Measurements from ENCODE around the gene BCAT1. TPM values are rescaled to one million over a fixed set of nuclear protein-coding genes. Genes with fewer than 3 reads are reported as not detected.
"Not testable (repeated sequence)": the region's sequence is repeated elsewhere in the genome, so short reads cannot be mapped to it uniquely, and the experiment has no call there.

BCAT1 gene
- total RNA-seq, 1 donor: 52.2 TPM

DNA sequence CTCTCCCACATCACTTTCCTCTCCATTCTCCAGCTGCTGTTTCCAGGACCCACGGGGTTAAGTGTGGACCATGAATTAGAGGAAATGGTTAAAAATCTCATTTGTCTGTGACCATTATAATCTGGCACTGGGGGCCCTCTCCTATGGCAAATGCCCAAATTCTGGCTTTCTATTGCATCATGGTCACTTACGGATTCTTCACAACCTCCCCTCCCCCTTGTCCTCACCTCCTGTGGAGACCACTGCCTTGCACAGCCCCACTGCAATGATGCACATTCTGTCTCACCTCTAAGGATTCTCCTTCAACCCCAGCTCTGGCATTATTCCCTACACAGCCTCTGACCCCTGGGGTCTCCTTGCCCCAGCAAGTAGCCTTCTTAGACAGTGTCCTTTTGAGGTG is 18.9 kb downstream of the BCAT1 start:
- DNase-seq (ENCODE audit: low read depth in 2 of 3, low spot score in 2 of 3): no peak

DNA sequence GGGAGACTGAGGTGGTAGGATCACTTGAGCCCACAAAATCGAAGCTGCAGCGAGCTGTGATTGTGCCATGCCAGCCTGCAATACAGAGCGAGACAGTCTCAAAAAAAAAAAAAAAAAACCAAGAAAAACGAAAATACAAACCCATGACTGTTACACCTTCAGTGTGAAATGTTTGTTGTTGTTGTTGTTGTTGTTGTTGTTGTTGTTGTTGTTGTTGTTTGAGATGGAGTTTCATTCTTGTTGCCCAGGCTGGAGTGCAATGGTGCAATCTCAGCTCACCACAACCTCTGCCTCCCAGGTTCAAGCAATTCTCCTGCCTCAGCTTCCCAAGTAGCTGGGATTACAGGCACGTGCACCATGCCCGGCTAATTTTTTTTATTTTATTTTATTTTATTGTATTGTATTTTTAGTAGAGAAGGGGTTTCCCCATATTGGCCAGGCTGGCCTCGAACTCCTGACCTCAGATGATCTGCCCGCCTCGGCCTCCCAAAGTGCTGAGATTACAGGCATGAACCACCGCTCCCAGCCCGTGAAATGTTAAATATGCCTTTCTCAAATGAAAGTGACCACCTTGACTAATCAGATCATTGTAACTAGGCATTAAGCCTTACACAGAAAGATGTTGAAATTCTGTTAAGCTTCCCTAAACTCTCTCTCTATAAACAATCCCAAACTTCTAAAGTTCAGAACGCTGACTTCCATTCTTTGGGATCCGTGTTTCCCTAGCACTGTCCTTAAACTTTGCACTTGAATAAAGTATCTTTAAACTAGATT is 20.2 kb downstream of the BCAT1 start:
- DNase-seq (ENCODE audit: low read depth in 2 of 3, low spot score in 2 of 3): not testable (repeated sequence)

DNA sequence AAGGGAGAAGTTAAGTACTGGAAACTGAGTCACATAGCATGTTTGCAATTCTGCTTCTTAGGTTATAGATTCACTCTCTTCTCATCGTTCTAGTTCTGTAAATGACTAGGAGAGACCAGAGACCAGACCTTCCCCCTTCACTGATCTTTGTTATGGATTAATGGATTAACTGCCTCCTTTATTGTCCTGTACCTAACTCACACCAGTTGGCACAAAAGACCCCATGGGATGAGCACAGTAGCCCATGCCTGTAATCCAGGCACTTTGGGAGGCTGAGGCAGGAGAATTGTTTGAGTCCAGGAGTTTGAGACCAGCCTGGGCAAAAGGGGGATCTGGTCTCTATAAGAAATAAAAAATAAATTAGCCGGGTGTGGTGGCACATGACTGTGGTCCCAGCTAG is 20.8 kb downstream of the BCAT1 start:
- no peak for DNase-seq (ENCODE audit: low read depth in 2 of 3, low spot score in 2 of 3)

DNA sequence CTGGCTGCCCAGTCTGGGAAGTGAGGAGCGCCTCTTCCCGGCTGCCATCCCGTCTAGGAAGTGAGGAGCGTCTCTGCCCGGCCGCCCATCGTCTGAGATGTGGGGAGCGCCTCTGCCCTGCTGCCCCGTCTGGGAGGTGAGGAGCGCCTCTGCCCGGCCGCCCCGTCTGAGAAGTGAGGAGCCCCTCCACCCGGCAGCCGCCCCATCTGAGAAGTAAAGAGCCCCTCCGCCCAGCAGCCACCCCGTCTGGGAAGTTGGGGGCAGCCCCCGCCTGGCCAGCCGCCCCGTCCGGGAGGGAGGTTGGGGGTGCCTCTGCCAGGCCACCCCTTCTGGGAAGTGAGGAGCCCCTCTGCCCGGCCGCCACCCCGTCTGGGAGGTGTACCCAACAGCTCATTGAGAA is 22.8 kb downstream of the BCAT1 start:
- not testable (repeated sequence) for DNase-seq (ENCODE audit: low read depth in 2 of 3, low spot score in 2 of 3)

DNA sequence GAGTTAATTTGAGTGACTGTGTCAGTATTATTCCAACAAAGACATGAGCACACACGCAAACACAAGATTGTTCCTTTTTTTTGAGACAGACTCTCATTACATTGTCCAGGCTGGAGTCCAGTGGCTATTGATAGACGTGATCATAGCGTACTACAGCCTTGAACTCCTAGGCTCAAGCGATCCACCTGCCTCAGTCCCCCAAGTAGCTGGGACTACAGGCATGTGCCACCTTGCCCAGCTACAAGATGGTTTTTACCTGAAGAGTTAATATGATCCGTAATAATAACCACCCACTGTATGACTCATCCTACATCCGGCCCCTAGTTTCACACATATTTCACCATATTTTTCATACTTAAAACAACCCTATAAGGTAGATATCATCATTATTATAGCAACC is 26.8 kb downstream of the BCAT1 start:
- no peak for DNase-seq (ENCODE audit: low read depth in 2 of 3, low spot score in 2 of 3)

DNA sequence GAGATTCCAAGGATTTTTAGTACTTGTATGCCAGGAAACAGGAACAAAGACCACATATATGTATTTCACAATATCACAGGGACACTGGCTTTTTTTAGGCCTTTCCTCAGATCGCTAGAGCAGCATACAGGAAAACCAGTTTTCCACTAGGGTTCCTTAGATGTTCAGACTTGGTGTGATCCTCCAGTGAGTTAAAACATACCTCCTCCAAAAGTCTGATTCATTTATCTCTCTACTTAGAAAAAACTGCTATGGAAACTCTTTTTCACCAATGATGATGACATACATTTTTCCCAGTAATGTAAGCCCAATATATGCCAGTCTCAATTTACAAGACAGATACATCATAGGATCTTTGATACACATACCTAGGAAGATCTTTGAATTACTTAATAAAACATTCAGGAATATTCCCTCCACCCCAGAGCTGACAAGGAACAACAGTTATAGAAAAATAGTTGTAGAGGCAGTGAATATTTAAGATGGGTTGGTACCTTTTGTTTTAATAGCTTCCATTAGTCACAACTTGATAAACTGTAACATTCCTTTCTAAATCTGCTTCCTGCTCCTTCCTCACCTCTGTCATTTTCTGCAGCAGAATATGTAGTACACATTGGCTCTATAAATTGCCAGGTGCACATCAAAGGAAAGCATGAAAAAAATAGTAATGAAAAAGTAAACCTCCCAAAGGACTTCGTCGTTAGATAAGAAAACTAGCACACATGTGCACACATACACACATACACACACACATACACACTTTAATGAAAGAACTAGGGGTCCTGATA is 27.5 kb downstream of the BCAT1 start:
- DNase-seq (ENCODE audit: low read depth in 2 of 3, low spot score in 2 of 3): no peak

DNA sequence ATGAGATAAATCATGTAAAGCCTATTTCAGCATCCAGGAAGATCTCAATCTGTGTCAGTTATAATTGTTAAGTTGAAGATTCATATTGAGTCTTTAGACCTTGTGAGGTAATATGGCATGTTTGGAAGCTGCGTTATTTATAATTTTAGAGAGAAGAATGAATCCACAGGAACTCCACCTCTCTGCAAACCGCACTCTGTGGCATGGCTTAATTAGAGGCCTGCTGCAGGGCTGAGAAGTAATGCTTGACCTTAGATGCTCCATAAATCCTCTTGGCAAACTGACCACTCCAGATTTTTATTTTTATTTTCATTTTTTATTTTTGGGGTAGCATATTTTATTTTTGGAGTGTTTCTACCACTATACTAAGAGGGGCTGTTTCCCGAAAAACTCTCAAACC is 28.8 kb downstream of the BCAT1 start:
- no peak for DNase-seq (ENCODE audit: low read depth in 2 of 3, low spot score in 2 of 3)

DNA sequence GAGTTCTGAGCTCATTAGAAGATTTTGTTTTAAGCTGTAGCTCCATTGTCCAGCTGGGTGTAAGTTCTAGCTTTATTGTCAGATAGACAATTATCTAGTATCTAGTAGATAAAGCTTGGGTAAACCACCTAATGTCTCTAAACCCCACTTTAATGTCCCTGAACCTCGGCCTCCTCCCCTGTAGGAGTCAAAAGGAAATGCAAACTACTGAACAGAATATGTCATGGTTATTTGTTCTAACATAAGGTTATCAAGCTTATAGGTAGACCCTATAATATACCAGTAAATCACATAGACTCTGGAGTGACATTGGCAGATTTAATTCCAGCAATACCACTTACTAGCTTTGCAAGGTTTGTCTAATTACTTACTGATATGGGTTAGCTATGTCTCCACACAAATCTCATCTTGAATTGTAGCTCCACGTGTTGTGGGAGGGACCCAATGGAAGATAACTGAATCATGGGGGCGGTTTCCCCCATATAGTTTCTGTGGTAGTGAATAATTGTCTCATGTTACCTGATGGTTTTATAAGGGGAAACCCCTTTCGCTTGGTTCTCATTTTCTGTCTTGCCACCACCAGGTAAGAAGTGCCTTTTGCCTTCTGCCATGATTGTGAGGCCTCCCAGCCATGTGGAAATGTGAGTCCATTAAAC is 29.4 kb downstream of the BCAT1 start:
- no peak for DNase-seq (ENCODE audit: low read depth in 2 of 3, low spot score in 2 of 3)

DNA sequence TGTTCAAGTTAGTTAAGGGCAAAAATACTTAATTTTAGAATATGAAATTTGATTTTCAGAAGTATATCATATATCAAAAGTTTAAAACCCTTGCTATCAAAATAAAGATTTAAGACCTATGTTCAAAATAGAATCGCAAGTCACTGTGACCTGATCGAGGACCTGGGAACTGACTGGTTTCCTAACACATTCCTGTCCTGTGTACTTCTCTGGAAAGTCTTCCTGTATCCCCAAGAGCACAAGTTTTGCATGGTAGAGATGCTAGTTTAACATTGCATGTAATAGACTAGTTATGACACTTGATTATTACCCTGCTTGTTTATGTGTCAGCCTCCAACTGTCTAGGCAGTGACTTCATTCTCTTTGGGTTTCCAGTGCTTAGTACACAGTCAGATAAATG is 30.3 kb downstream of the BCAT1 start:
- DNase-seq (ENCODE audit: low read depth in 2 of 3, low spot score in 2 of 3): no peak

DNA sequence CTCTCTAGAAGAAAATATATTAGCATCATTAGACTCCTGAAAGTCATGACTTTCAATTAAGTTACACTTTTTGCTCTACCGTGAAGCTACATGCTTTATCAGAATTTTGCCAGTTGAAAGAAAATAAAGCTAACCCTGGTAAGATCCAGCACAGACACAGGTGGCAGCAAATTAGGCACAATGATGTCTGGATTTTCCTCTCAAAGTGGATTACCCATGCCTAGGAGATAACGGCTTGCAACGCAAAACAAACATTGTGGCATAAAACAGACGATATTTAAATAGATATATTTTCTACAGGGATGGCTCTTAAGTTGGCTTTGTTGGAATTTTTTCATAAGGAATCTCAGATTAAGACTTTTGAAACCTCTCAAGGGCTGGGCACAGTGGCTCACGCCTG is 33.4 kb downstream of the BCAT1 start:
- no peak for DNase-seq (ENCODE audit: low read depth in 2 of 3, low spot score in 2 of 3)

DNA sequence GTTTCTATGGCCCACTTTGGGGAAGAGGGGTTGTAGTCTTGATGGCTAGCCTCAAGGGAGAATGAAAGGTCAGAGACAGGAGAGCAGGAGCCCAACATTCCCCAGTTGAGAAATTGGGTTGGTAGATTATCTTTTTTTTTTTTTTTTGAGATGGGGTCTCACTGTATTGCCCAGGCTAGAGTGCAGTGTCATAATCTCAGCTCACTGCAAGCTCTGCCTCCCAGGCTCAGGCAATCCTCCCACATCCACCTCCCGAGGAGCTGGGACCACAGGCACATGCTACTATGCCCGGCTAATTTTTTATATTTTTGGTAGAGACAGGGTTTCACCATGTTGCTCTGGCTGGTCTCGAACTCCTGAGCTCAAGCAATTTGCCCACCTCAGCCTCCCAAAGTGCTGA is 34.9 kb downstream of the BCAT1 start:
- no peak for DNase-seq (ENCODE audit: low read depth in 2 of 3, low spot score in 2 of 3)

DNA sequence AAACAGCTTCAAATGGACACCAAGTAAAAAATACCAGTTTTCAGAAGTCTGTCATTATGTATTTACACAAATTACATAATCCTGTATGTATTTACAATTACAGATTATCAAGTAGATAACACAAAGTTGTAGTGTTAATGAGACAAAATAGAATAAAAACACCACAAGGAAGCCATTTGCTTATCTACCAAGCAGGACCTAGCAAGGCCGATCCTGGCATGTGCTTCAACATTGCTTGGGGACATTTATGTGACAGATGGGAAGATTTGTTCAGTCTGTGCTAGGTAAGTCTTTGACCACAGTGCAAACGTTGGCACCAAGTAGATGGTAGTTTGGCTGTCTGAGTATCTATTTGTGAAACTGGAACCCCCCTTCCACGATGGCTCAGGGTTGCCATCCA is 35.8 kb downstream of the BCAT1 start:
- no peak for DNase-seq (ENCODE audit: low read depth in 2 of 3, low spot score in 2 of 3)

DNA sequence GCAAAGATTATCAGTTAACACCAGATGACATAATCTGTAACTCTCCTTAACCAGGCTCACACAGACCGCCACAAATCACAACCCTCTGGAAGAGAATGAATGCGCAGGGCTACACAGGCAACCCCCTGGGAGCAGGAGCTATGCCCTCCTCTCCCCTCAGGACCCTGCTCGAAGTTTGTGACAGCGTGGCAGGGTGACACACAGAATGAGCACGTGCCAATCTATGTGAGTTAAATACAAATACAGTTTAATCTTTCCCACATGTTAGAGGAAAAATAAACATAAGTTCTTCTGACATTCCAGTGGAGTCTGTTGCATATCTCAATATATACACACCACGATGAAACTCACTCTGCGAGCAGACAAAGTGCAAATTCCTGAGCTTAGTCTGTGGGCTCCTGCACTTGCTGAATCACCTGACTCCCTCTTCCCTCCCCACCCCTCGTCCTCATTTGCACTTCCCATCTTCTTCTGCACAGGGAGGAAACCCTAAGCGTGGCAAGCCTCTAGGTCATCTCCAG is 37.6 kb downstream of the BCAT1 start:
- no peak for DNase-seq (ENCODE audit: low read depth in 2 of 3, low spot score in 2 of 3)

DNA sequence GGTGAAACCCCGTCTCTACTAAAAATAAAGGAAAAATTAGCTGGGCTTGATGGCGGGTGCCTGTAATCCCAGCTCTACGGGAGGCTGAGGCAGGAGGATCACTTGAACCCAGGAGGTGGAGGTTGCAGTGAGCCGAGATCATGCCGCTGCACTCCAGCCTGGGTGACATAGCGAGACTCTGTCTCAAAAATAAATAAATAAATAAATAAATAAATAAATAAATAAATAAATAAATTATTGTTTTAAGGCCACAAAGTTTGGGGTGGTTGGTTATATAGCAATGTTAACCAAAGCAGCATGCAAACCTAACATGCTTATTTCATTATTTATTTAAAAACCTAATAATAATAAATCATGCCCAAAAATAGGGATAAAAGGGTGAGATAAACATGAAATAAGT is 38.7 kb downstream of the BCAT1 start:
- not testable (repeated sequence) for DNase-seq (ENCODE audit: low read depth in 2 of 3, low spot score in 2 of 3)

DNA sequence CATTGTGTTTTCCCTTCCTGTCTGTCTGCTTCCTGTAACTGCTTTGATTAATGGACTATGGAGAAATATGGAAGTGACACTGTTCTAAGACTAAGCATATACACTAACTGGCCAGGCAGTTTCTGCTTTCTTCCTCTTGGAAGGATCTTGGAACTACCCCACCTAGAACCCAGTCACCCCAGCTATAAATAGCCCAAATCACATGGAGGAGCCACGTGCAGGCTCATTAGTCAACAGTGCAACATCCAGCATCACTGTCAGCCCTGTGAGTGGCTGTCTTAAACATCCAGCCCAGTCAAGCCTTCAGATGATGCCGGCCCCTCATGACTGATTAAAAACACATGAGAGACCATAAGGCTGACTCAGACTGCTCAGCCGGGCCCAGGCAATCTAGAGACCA is 39.2 kb downstream of the BCAT1 start:
- peak in 1 of 3 donors; percentile 15 for DNase-seq (ENCODE audit: low read depth in 2 of 3, low spot score in 2 of 3)

DNA sequence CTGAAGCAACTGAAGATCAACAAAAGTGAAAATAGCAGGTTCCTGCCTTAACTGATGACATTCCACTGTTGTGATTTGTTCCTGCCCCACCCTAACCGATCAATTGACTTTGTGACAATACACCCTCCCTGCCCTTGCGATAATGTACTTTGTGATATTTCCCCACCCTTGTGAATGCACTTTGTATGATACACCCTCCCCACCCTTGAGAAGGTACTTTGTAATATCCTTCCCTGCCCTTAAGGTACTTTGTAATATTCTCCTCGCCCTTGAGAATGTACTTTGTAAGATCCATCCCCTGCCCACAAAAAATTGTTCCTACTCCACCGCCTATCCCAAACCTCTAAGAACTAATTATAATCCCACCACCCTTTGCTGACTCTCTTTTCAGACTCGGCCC is 41.4 kb downstream of the BCAT1 start:
- no peak for DNase-seq (ENCODE audit: low read depth in 2 of 3, low spot score in 2 of 3)

DNA sequence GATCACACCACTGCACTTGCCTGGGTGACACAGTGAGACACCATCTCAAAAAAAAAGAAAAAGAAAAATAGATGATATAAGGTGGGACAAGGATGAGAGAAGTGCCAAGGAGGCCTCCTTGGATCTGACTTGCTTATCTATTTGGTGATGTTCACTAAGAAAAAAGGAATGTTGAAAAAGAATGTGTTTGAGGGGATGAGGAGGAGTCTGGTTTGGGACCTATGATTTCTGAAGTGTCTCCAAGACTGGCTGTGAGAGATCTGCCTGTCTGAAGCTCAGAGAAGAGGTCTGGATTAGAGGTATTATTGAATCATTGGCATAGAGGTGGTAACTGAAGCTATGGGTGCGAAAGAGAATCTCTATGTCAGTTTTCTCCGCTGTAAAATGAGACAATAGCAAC is 42.8 kb downstream of the BCAT1 start:
- DNase-seq (ENCODE audit: low read depth in 2 of 3, low spot score in 2 of 3): no peak

DNA sequence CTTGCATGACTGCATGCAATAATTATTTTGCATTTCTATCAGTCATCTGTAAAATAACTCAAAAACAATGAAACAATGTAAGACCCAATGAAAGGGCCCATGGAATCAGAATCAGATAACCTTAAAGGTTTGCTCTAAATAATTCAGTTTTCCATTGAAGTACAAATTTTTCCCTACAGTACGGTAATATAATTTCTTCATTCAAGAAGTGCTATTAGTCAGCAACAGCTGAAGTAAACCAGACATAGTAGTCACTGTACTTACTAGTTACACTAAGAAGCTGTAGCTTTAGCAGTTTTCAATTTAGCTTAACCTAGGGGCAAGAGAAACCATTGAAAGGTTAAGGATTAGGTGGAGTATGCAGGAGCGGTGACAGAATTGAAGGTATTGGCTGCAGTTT is 43.5 kb downstream of the BCAT1 start:
- no peak for DNase-seq (ENCODE audit: low read depth in 2 of 3, low spot score in 2 of 3)

DNA sequence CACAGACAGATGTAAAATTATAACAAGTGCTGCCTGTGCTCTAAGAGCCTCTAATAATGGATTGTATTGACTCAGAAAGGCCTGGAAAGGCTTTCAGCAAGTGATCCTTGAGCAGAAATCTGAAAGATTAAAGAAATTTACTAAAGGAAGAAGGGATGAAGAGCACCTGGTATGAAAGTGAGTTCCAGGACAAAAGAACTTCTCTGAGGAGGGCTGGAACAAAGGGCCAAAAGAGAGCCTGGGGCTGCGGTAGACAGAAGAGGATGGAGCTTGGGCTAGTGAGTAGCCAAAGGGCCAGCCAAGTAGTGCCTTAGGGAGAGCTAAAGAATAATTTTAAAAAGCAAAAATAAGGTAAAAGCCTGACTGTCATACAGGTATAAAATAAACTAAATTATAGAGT is 44.0 kb downstream of the BCAT1 start:
- DNase-seq (ENCODE audit: low read depth in 2 of 3, low spot score in 2 of 3): no peak

DNA sequence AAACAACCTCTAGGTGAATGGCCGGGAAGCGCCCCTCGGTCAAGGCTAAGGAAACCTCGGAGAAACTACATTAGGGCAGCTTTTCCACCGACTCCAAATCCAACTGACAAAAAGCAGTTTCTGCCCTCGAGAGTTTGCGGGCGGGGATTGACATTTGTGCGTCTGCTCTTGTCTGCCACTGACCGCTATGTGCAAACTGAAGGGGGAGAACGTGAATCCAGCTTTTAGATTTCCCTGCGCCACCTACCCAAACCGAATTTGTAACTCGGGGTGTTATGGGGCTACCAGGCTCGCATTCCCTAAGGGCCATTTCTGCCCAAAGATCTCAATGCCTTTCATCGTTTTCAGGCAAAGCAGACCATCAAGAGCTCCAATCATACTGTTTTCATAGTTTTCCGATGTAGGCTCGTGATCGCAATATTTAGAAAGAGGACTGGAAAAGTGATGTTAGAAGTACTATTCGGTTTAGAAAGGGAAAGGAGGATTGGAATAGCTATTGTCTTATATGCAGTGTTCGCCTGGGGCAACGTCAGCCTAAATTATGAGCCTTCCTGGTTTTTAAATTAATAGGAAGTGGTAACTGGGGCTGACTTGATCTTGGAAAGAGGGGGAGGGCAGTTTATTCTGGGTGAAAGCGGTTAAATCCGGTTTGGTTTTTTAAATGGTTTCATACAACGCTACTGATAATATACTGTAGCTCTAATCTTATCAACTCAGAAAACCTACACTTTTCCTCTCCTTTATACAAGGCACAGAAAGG is 45.4 kb downstream of the BCAT1 start:
- peak in 2 of 3 donors; percentile 63 to 67 for DNase-seq (ENCODE audit: low read depth in 2 of 3, low spot score in 2 of 3)

Data from hematopoietic multipotent progenitor cell (in vitro differentiated cells).